Calu3 (cell line): ENCODE data around the gene SLC12A7. TPM values are rescaled to one million over a fixed set of nuclear protein-coding genes. Genes with fewer than 3 reads are reported as not detected.

Experiments used
- BruUV-seq: library from RNA; stranded (reverse); fragments of 400-500 nt; replicated peaks from 2 replicates; lab custom pipeline; 2021; lab: Mats Ljungman, UMichigan
- CTCF ChIA-PET: fragments of 300-600 bp; sonication (Branson Sonifier 250); formaldehyde crosslinking; loops from one replicate; lab custom pipeline; 2022; ENCODE audit warnings: antibody characterized with exemption; lab: Charles Lee
- DNase-seq: peaks from one replicate; pipeline ENCODE4 v3.0.0; 2022
- H3K27ac Mint-ChIP-seq: one replicate; pipeline ENCODE4 v1.8.0; 2022; ENCODE audit warnings: mixed read lengths; ENCODE audit not compliant: unreplicated experiment
- H3K27me3 Mint-ChIP-seq: one replicate; pipeline ENCODE4 v1.8.0; 2022; ENCODE audit warnings: mixed read lengths; ENCODE audit not compliant: unreplicated experiment
- H3K36me3 Mint-ChIP-seq: one replicate; pipeline ENCODE4 v1.8.0; 2022; ENCODE audit warnings: mild to moderate bottlenecking, moderate library complexity, mixed read lengths; ENCODE audit not compliant: insufficient read depth, unreplicated experiment
- H3K4me1 Mint-ChIP-seq: one replicate; pipeline ENCODE4 v1.8.0; 2022; ENCODE audit warnings: mild to moderate bottlenecking, low read depth, mixed read lengths; ENCODE audit not compliant: unreplicated experiment
- H3K4me3 Mint-ChIP-seq: one replicate; pipeline ENCODE4 v1.8.0; 2022; ENCODE audit warnings: mild to moderate bottlenecking, low read depth, moderate library complexity, mixed read lengths; ENCODE audit not compliant: unreplicated experiment
- H3K9me3 Mint-ChIP-seq: one replicate; pipeline ENCODE4 v1.8.0; 2022; ENCODE audit warnings: low read depth, mixed read lengths; ENCODE audit not compliant: unreplicated experiment
- intact Hi-C: fragments of 100-400 bp; cut with micrococcal nuclease; formaldehyde crosslinking; loops from one replicate; pipeline ENCODE4 v1.10.0; 2022; ENCODE audit not compliant: unreplicated experiment
- total RNA-seq: library from RNA; stranded (reverse); gene quantifications from 2 replicates; pipeline ENCODE4 v1.2.3, GENCODE V29; 2022
- TF ChIP-seq, protein P1 (sequence below): fragments of 200-600 bp; IDR thresholded peaks from one replicate; pipeline ENCODE4 v1.8.0; 2022; ENCODE audit warnings: antibody characterized with exemption; ENCODE audit not compliant: unreplicated experiment

The SLC12A7 gene
- total RNA-seq, 1 experiment from 2014 or later, result 82.3 TPM

- no TSS peak for BruUV-seq
- peak overlapping the region; percentile 36 for H3K4me3 Mint-ChIP-seq
- peak overlapping the region; percentile 65 for H3K27ac Mint-ChIP-seq
- peak; percentile 94 for DNase-seq
- CTCF ChIA-PET, result interaction anchor here (0.7 to 2.0 kb wide), 7 partner anchors 10 to 216 kb away, joined by 3 to 11 read pairs (median 5); no protein-coding TSS in a partner anchor
- TF ChIP-seq, protein P1, sequence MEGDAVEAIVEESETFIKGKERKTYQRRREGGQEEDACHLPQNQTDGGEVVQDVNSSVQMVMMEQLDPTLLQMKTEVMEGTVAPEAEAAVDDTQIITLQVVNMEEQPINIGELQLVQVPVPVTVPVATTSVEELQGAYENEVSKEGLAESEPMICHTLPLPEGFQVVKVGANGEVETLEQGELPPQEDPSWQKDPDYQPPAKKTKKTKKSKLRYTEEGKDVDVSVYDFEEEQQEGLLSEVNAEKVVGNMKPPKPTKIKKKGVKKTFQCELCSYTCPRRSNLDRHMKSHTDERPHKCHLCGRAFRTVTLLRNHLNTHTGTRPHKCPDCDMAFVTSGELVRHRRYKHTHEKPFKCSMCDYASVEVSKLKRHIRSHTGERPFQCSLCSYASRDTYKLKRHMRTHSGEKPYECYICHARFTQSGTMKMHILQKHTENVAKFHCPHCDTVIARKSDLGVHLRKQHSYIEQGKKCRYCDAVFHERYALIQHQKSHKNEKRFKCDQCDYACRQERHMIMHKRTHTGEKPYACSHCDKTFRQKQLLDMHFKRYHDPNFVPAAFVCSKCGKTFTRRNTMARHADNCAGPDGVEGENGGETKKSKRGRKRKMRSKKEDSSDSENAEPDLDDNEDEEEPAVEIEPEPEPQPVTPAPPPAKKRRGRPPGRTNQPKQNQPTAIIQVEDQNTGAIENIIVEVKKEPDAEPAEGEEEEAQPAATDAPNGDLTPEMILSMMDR, result peak; percentile 93
- H3K9me3 Mint-ChIP-seq, result no peaks in the 10 kb centered on the region
- peaks cover 18% of the 10 kb centered on the region for H3K4me1 Mint-ChIP-seq
- intact Hi-C loops, result no loop called here
- H3K27me3 Mint-ChIP-seq, result no peaks in the 10 kb centered on the region
- H3K36me3 Mint-ChIP-seq, result peaks cover 8% of the 10 kb centered on the region
Observed at GRCh38 chr5:1140171-1140817, 28.4 kb upstream of the SLC12A7 start.

DNA sequence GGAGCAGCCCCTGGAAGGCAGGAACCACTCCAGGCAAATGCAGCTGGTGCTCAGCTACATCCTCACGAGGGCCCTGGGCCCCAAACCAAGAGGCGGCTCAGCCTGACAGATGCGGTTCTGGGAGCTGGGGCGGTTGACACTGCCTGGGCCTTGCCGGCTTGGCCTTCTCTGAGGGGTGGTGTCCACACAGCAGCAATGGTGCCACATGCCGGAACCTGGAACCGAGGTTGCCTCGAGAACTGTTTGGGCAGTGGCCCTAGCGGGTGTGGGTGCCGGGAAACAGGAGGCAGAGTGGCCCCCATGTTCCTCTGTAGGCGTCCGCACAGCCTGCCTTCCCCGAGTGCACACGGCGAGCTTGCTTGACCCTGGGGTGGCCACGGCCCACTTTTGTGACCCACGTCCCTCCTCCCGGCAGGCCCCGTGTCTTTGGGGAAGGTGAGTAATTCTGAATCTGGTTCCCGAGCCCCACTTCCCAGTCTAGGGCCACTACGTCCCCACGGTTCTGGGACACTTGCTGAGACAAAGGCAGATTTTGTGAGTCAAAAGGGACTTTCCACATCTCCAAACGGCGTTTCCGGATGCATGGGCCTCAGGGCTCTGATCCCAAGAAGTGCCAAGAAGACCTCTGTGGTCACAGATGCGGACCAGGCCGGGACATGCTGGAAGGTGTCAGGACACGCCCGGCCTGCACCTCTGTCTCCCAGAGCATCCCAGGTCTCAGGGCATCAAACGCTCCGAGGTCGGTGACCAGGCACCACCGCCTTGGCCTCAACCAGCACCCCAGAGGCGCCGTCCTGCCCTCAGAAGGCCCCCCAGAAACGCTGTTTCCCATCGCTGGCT lies 27.7 kb upstream of the SLC12A7 start:
- peak overlapping the region; percentile 65 for H3K27ac Mint-ChIP-seq
- no peak for DNase-seq
- CTCF ChIA-PET, result interaction anchor here (0.9 to 2.0 kb wide), 7 partner anchors 9 to 216 kb away, joined by 3 to 11 read pairs (median 5); no protein-coding TSS in a partner anchor
- H3K4me3 Mint-ChIP-seq, result peak overlapping the region; percentile 36
- TF ChIP-seq, protein P1, result no peak
- H3K4me1 Mint-ChIP-seq, result peaks cover 18% of the 10 kb centered on the region
- H3K27me3 Mint-ChIP-seq, result no peaks in the 10 kb centered on the region
- no peaks in the 10 kb centered on the region for H3K9me3 Mint-ChIP-seq
- peaks cover 8% of the 10 kb centered on the region for H3K36me3 Mint-ChIP-seq
- BruUV-seq, result no TSS peak
- intact Hi-C loops, result no loop called here

- TF ChIP-seq, protein P1, result no peak
- Mint-ChIP-seq H3K4me1 (peaks cover 18% of the 10 kb centered on the region), H3K27ac (no peak overlapping the region), H3K9me3 (no peaks in the 10 kb centered on the region), H3K27me3 (no peaks in the 10 kb centered on the region), H3K4me3 (no peak overlapping the region), H3K36me3 (peaks cover 8% of the 10 kb centered on the region)
- no peak for DNase-seq
- intact Hi-C loops, result no loop called here
- CTCF ChIA-PET, result interaction anchor here (0.5 to 2.0 kb wide), 4 partner anchors 8 to 1605 kb away, joined by 3 to 11 read pairs (median 4); no protein-coding TSS in a partner anchor
- BruUV-seq, result no TSS peak
Observed at GRCh38 chr5:1138445-1139245, 26.8 kb upstream of the SLC12A7 start.
